GM18520 (cell line): ENCODE data around the gene UBFD1.
"Not testable (repeated sequence)": the region's sequence is repeated elsewhere in the genome, so short reads cannot be mapped to it uniquely, and the experiment has no call there.

Experiments used
- ATAC-seq: cut with Tn5 transposase; IDR thresholded peaks from one replicate; pipeline ENCODE4 v1.9.1; 2021; ENCODE audit not compliant: unreplicated experiment

UBFD1 gene

DNA sequence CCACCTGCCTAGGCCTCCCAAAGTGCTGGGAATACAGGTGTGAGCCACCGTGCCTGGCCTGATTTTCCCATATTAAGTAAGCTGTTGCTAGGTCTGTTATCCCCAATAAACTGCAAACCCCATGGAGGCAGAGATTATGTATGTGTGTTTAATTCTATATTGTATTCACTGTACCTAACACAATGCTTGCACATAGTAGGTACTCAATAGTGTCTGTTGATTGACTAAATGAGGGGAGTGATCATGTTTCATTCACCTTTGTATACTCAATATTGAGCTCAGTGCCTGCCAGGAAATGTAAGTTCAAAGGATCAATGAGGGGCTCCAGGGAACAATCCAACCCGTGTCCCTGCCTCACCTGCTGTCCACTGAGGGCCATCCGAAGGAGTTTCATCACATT is 32.6 kb upstream of the UBFD1 start:
- no peak for ATAC-seq

GRCh38 chr16:23527961-23528643 is 29.4 kb upstream of the UBFD1 start:
- no peak for ATAC-seq

DNA sequence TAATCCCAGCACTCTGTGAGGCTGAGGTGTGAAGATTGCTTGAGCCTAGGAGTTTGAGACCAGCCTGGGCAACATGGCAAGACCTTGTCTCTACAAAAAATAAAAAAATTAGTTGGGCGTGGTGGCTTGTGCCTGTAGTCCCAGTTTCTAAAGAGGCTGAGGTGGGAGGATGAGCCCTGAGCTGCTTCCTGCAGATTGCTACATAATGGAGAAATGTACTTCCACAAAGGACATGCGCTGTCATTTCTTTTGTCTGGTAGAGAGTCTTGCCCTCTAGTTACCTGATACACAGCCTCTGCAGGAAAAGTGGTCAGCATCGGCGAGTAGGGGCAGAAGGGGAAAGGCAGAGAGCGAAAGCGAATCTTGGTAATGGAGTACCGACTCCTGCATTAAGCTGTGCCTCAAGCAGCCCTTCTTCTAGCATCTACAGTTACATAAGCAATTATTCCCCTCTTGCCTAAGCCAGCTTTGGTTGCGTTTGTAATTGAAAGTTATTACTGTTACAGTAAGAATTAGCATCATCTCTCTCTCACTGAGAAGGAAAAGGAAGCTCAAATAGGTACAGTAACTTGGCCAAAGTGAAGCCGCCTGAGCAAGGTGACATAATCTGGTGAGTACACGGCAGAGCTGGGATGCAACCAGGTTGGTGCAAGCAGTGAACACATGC is 28.8 kb upstream of the UBFD1 start:
- ATAC-seq: no peak

DNA sequence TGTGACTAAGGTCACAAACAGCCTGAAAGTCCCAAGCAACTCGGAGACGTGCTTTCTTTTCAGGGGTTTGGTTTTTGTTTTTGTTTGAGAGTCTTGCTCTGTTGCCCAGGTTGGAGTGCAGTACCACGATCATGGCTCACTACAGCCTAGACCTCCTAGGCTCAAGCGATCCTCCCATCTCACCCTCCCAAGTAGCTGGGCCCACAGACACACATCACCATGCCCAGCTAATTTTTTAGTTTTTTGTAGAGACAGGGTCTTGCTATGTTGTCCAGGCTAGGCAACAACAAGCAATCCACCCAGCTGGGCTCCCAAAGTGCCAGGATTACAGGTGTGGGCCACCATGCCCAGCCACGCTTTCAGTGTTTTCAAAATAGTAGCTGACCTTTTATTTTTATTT is 27.5 kb upstream of the UBFD1 start:
- ATAC-seq: no peak

GRCh38 chr16:23532448-23532847 is 25.1 kb upstream of the UBFD1 start:
- ATAC-seq: no peak

- ATAC-seq: no peak
Measured at GRCh38 chr16:23534868-23535860, 22.4 kb upstream of the UBFD1 start.

DNA sequence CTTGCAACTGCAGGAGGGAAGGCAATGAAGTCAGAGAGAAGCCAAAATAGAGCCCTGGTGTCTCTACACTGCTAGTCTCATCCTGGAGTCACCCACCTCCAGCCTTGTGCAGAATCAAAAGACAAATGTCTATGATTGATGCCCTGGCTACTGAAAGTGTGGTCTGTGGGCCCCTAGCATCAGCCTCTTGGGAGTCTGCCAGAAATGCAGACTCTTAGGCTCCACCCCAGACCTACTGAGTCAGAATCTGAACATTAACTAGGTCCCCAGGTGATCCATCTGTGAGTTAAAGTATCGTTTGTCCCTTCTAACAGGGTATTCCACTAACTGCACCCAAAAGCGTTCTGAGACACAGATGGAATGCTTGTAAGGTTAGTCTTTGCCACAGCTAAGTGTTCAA is 21.6 kb upstream of the UBFD1 start:
- no peak for ATAC-seq

DNA sequence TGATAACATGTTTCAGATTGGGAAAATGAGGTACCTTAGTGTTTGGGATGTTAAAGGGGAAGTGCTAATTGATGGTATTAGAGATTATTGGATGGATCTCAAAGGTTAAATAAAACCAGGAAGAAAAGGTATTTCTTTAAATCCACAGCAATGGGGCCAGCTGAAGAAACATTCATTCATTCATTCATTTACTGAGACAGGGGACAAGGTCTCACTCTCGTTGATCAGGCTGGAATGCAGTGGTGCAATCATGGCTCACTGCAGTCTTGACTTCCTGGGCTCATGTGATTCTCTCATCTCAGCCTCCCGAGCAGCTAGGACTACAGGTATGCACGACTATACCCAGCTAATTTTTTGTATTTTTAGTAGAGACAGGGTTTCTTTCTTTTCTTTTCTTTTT is 20.1 kb upstream of the UBFD1 start:
- ATAC-seq: no peak

- ATAC-seq: no peak
Measured at GRCh38 chr16:23538919-23539278, 18.6 kb upstream of the UBFD1 start.

GRCh38 chr16:23539984-23540816 is 17.3 kb upstream of the UBFD1 start:
- ATAC-seq: no peak

DNA sequence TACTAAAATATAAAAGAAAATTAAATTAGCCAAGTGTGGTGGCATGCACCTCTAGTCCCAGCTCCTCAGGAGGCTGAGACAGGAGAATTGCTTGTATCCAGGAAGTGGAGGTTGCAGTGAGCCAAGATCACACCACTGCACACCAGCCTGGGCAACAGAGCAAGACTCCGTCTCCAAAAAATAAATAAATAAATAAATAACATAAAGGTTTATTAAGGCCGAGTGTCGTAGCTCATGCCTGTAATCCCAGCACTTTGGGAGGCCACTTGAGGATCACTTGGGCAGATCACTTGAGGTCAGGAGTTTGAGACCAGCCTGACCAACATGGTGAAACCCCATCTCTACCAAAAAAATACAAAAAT is 16.7 kb upstream of the UBFD1 start:
- ATAC-seq: not testable (repeated sequence)

DNA sequence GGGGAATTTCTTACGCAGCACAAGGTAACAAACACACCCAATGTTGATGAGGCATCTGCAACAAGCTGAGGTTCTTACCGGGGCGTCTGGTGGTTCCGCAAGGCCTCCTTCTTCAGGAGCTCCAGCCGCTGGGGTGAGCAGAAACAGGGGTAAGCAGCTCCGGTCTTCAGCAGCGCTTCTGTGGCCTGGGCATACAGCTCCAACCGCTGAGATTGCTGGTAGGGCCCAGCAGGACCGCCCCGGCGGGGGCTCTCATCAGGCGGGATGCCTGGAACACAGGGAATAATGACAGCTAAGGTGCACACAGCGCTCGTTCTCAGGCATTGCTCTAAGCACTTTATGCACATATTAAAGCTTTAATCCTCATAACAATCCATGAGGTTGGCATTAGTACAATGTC is 13.1 kb upstream of the UBFD1 start:
- no peak for ATAC-seq

GRCh38 chr16:23549938-23550337 is 7.6 kb upstream of the UBFD1 start:
- ATAC-seq: no peak

GRCh38 chr16:23552161-23552560 is 5.4 kb upstream of the UBFD1 start:
- ATAC-seq: no peak

GRCh38 chr16:23554536-23554935 is 3.0 kb upstream of the UBFD1 start:
- no peak for ATAC-seq

DNA sequence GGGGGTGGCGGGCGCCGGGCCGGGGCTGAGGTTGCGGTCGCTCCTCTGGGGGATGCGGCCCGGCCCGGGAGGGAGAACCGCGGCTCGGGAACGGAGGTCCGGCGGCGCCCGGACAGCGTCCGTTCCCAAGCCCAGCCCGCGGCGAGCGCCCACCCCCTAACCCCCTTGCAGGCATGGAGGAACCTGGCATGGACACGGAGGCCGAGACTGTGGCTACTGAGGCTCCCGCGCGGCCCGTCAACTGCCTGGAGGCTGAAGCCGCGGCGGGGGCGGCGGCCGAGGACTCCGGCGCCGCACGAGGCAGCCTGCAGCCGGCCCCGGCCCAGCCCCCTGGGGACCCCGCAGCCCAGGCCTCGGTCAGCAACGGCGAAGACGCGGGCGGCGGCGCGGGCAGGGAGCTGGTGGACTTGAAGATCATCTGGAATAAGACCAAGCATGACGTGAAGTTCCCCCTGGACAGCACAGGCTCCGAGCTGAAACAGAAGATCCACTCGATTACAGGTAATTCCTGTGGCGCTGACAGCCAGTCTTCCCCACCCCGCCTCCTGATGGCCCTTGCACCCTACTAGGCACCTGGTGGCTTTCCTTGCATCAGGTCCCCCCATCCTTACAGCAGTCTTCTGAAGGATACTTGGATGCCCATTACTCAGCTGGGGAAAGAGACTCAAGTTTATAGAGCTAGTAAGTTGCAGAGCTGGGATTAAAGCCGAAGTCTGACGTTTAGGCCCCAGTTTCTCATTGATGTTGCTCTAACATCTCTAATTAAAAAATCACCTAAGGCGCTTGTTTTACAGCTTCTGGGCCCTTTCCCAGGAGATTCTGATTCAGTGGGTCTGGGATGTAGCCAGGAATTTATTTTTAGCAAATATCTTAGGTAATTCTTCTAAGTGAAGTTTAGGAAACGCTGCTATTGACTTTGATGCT is 514 bp downstream of the UBFD1 start:
- no peak for ATAC-seq

DNA sequence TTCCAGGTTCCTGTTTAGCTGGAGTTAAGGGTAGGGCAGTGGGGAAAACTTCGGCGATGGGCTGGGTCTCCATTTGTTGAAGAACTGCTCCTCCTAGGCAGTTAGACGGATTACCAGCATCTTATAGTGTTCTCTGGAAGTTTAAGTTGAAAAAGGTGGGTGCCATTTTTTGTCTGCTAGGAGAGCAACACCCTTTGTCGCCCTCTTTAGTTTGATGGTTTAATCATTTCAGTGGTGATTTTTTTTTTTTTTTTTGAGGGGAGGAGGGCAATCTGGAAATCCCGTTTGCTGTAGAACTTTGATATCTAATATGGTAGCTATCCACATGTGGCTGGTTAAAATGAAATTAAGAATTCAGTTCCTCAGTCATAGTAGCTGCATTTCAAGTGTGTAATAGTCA is 4.1 kb downstream of the UBFD1 start:
- no peak for ATAC-seq

GRCh38 chr16:23562505-23562904 is 5.0 kb downstream of the UBFD1 start:
- ATAC-seq: no peak

- ATAC-seq: no peak
Measured at GRCh38 chr16:23563186-23563585, 5.7 kb downstream of the UBFD1 start.
